Activated T-cell treated with anti-CD3 and anti-CD28 coated beads for 24 hours (primary cell): Measurements from ENCODE around the gene CFAP58.
"Not testable (repeated sequence)": the region's sequence is repeated elsewhere in the genome, so short reads cannot be mapped to it uniquely, and the experiment has no call there.

ENCODE experiments used
- DNase-seq: peaks from one replicate; pipeline ENCODE4 v3.0.0-alpha.2; 2020; ENCODE audit warnings: low read depth

Gene CFAP58

GRCh38 chr10:104437226-104437625, 83.6 kb downstream of the CFAP58 start:
- no peak for DNase-seq

GRCh38 chr10:104440221-104440620, 86.6 kb downstream of the CFAP58 start:
- no peak for DNase-seq

- DNase-seq: no peak
These were observed 87.8 kb downstream of the CFAP58 start for GRCh38 chr10:104441329-104442000.

- no peak for DNase-seq
These were observed 91.7 kb downstream of the CFAP58 start for GRCh38 chr10:104445359-104445758.

GRCh38 chr10:104446151-104446550, 92.5 kb downstream of the CFAP58 start:
- no peak for DNase-seq

- no peak for DNase-seq
These were observed 93.7 kb downstream of the CFAP58 start for GRCh38 chr10:104447331-104447730.

GRCh38 chr10:104447906-104448305, 94.3 kb downstream of the CFAP58 start:
- no peak for DNase-seq

GRCh38 chr10:104449391-104449790, 95.8 kb downstream of the CFAP58 start:
- no peak for DNase-seq

GRCh38 chr10:104450490-104450889, 96.9 kb downstream of the CFAP58 start:
- DNase-seq: no peak

GRCh38 chr10:104450954-104451353, 97.3 kb downstream of the CFAP58 start:
- DNase-seq: no peak

- no peak for DNase-seq
These were observed 99.3 kb downstream of the CFAP58 start for GRCh38 chr10:104452977-104453376.

- no peak for DNase-seq
These were observed 103.3 kb downstream of the CFAP58 start for GRCh38 chr10:104456802-104457542.

GRCh38 chr10:104457543-104457828, 103.9 kb downstream of the CFAP58 start:
- no peak for DNase-seq

GRCh38 chr10:104465575-104465974, 111.9 kb downstream of the CFAP58 start:
- DNase-seq: not testable (repeated sequence)

GRCh38 chr10:104468818-104469217, 115.2 kb downstream of the CFAP58 start:
- not testable (repeated sequence) for DNase-seq

GRCh38 chr10:104472505-104472904, 118.9 kb downstream of the CFAP58 start:
- no peak for DNase-seq

- DNase-seq: no peak
These were observed 119.5 kb downstream of the CFAP58 start for GRCh38 chr10:104472957-104473745.

GRCh38 chr10:104478380-104478779, 124.7 kb downstream of the CFAP58 start:
- DNase-seq: no peak

GRCh38 chr10:104479906-104480593, 126.4 kb downstream of the CFAP58 start:
- no peak for DNase-seq

- DNase-seq: no peak
These were observed 127.2 kb downstream of the CFAP58 start for GRCh38 chr10:104480797-104481196.

GRCh38 chr10:104483582-104483981, 129.9 kb downstream of the CFAP58 start:
- DNase-seq: no peak

- no peak for DNase-seq
These were observed 132.0 kb downstream of the CFAP58 start for GRCh38 chr10:104485632-104486031.
